Activated T-helper 2 cell treated with anti-CD3 and anti-CD28 coated beads, Interferon-gamma antibody, Interleukin-2, Interleukin-4, amounts not matched to agents 10 μg/mL and 5 μg/mL and 100 μg/mL, durations not matched to agents 14 hours and 24 hours and 36 hours (primary cell): ENCODE results near the gene LRRC52. TPM values are rescaled to one million over a fixed set of nuclear protein-coding genes. Genes with fewer than 3 reads are reported as not detected.

Experiments used
- DNase-seq: peaks from one replicate; pipeline ENCODE4 v3.0.0; 2021; ENCODE audit warnings: low spot score
- H3K27ac Mint-ChIP-seq: one replicate; pipeline ENCODE4 v1.8.0; 2021; ENCODE audit warnings: mixed read lengths
- H3K27me3 Mint-ChIP-seq: one replicate; pipeline ENCODE4 v1.8.0; 2021; ENCODE audit warnings: low read depth, mixed read lengths
- H3K36me3 Mint-ChIP-seq: one replicate; pipeline ENCODE4 v1.8.0; 2021; ENCODE audit warnings: low read depth, mixed read lengths
- H3K4me1 Mint-ChIP-seq: one replicate; pipeline ENCODE4 v1.8.0; 2021; ENCODE audit warnings: low read depth, mixed read lengths
- H3K4me3 Mint-ChIP-seq: one replicate; pipeline ENCODE4 v1.8.0; 2021; ENCODE audit warnings: low read depth, mild to moderate bottlenecking, moderate library complexity, mixed read lengths
- H3K9me3 Mint-ChIP-seq: one replicate; pipeline ENCODE4 v1.8.0; 2021; ENCODE audit warnings: mixed read lengths
- intact Hi-C: fragments of 100-400 bp; cut with micrococcal nuclease; formaldehyde crosslinking; loops from one replicate; pipeline ENCODE4 v1.15.1; 2023
- total RNA-seq: library from RNA; stranded (reverse); gene quantifications from 2 replicates; pipeline ENCODE4 v1.2.3, GENCODE V29; 2022

Gene LRRC52
- total RNA-seq, 1 donor from 2014 or later = not detected

GRCh38 chr1:165524639-165525285 is 19.0 kb upstream of the LRRC52 start:
- H3K4me3 Mint-ChIP-seq = no peak overlapping the region
- no peaks in the 10 kb centered on the region for H3K36me3 Mint-ChIP-seq
- no peaks in the 10 kb centered on the region for H3K9me3 Mint-ChIP-seq
- intact Hi-C loops = no loop called here
- H3K27me3 Mint-ChIP-seq = peaks cover 29% of the 10 kb centered on the region
- no peak overlapping the region for H3K27ac Mint-ChIP-seq
- H3K4me1 Mint-ChIP-seq = no peaks in the 10 kb centered on the region
- DNase-seq = no peak

GRCh38 chr1:165525708-165526107 is 18.1 kb upstream of the LRRC52 start:
- Mint-ChIP-seq H3K4me1 (no peaks in the 10 kb centered on the region), H3K9me3 (no peaks in the 10 kb centered on the region), H3K27me3 (peaks cover 26% of the 10 kb centered on the region), H3K27ac (no peak overlapping the region), H3K36me3 (no peaks in the 10 kb centered on the region), H3K4me3 (no peak overlapping the region)
- intact Hi-C loops = no loop called here
- DNase-seq = no peak

- intact Hi-C loops = no loop called here
- H3K36me3 Mint-ChIP-seq = no peaks in the 10 kb centered on the region
- DNase-seq = no peak
- peaks cover 27% of the 10 kb centered on the region for H3K27me3 Mint-ChIP-seq
- no peaks in the 10 kb centered on the region for H3K9me3 Mint-ChIP-seq
- H3K4me1 Mint-ChIP-seq = no peaks in the 10 kb centered on the region
- H3K4me3 Mint-ChIP-seq = no peak overlapping the region
- H3K27ac Mint-ChIP-seq = no peak overlapping the region
These were observed 16.4 kb upstream of the LRRC52 start for GRCh38 chr1:165527251-165528007.

DNA sequence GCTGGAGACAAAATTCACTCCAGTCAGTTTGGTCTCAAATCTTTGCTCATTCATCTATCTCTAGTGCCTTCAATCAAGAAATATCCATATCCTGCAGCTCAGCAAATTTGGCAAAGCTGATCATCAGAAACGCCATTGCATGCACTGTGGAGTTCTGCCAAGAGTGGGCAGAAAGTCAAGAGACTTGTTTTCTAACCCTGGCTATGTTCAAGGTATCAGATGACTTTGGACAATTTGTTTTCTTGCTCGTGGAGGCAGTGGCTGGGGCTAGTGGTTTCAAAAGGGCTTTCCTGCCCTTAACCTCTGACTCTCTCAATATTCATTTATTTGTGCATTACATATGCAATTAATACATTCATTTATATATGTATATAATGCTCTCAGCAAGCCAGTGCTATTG is 12.8 kb upstream of the LRRC52 start:
- H3K27ac Mint-ChIP-seq = no peak overlapping the region
- no peaks in the 10 kb centered on the region for H3K9me3 Mint-ChIP-seq
- H3K36me3 Mint-ChIP-seq = no peaks in the 10 kb centered on the region
- intact Hi-C loops = no loop called here
- DNase-seq = no peak
- peaks cover 27% of the 10 kb centered on the region for H3K27me3 Mint-ChIP-seq
- no peaks in the 10 kb centered on the region for H3K4me1 Mint-ChIP-seq
- H3K4me3 Mint-ChIP-seq = no peak overlapping the region

- no peaks in the 10 kb centered on the region for H3K4me1 Mint-ChIP-seq
- H3K27me3 Mint-ChIP-seq = peaks cover 28% of the 10 kb centered on the region
- DNase-seq = no peak
- no peaks in the 10 kb centered on the region for H3K36me3 Mint-ChIP-seq
- no peak overlapping the region for H3K27ac Mint-ChIP-seq
- H3K4me3 Mint-ChIP-seq = no peak overlapping the region
- intact Hi-C loops = no loop called here
- H3K9me3 Mint-ChIP-seq = no peaks in the 10 kb centered on the region
These were observed 11.7 kb upstream of the LRRC52 start for GRCh38 chr1:165532053-165532452.

DNA sequence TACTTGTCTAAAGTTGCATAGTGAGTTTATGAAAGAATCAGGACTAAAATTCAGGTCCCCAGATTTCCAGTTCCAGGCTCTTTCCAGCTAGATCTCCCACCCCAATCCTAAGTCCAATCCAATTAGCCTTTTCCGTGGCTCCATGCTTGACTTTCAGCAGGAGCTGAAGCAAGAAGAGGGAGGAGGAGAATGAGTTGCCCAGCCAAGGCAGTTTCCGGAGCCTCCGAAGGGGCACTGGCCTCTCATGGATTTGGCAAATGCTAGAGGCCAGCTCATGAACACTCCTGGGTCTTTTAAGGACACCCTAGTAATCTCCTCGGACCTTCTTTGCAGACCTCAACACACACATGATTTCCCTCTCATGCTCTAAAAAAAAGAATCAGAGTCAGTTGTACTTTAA is 10.5 kb upstream of the LRRC52 start:
- no peak overlapping the region for H3K4me3 Mint-ChIP-seq
- no peaks in the 10 kb centered on the region for H3K4me1 Mint-ChIP-seq
- H3K36me3 Mint-ChIP-seq = no peaks in the 10 kb centered on the region
- no peak overlapping the region for H3K27ac Mint-ChIP-seq
- intact Hi-C loops = no loop called here
- no peak for DNase-seq
- H3K9me3 Mint-ChIP-seq = no peaks in the 10 kb centered on the region
- H3K27me3 Mint-ChIP-seq = peaks cover 27% of the 10 kb centered on the region

- no peaks in the 10 kb centered on the region for H3K36me3 Mint-ChIP-seq
- H3K27ac Mint-ChIP-seq = no peak overlapping the region
- no peaks in the 10 kb centered on the region for H3K4me1 Mint-ChIP-seq
- DNase-seq = no peak
- no peaks in the 10 kb centered on the region for H3K9me3 Mint-ChIP-seq
- no peak overlapping the region for H3K4me3 Mint-ChIP-seq
- H3K27me3 Mint-ChIP-seq = peaks cover 38% of the 10 kb centered on the region
- intact Hi-C loops = no loop called here
These were observed 7.8 kb upstream of the LRRC52 start for GRCh38 chr1:165536016-165536415.

DNA sequence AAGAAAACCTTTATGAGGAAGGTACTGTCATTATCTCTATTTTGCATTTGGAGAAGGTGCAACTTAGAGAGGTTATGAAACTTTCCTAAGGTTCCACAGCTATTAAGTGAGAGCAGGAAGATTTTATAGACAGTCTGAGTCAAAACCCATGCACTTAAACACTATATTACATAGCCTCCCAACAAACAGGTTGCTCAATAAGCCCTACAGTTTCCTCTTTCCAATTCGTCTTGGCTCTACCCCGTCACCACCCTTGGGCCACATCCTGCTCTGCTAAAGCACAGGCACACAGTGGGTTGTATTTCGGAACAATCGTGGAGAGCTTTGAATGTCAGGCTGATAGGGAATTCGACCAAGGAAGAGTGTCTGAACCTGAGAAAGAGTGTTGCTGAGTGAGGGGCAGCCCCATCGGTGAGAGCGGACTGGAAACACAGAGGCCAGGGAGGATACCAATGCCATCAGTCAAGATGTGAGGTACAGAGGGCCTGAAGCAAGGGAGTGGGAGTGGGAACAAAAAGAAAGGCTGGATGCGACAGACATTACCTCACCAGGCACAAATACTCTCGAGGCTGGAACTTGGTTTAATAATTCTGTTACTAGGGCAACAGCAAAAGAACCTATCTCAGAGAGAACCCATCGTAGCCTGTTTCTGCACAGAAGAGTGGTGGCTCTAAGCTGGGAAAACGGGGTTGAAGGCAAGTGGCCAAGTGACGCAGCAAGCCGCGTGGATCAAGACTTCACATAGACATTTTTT is 6.3 kb upstream of the LRRC52 start:
- Mint-ChIP-seq H3K27ac (no peak overlapping the region), H3K36me3 (no peaks in the 10 kb centered on the region), H3K27me3 (peaks cover 32% of the 10 kb centered on the region), H3K9me3 (no peaks in the 10 kb centered on the region), H3K4me1 (no peaks in the 10 kb centered on the region), H3K4me3 (no peak overlapping the region)
- no peak for DNase-seq
- intact Hi-C loops = no loop called here

DNA sequence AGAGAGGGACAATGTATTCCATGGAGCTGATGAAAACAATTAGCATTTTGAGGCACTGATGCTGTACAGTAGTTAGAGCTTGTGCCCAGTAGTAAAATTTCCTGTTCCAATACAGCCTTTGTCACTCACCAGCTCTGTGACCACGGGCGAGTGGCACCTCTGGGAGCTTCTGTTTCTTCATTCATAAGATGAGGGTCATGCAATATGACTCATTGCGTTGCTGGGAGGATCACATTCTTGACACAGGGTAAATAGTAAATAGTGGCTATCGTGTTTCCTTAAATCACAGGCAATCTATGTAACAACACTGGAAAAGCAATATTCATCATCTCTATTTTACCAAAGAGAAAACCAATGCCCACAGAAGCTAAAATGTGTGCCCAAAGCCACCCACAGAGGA is 4.5 kb upstream of the LRRC52 start:
- no peak overlapping the region for H3K4me3 Mint-ChIP-seq
- DNase-seq = no peak
- intact Hi-C loops = no loop called here
- H3K36me3 Mint-ChIP-seq = no peaks in the 10 kb centered on the region
- H3K27ac Mint-ChIP-seq = no peak overlapping the region
- no peaks in the 10 kb centered on the region for H3K4me1 Mint-ChIP-seq
- H3K27me3 Mint-ChIP-seq = peaks cover 33% of the 10 kb centered on the region
- no peaks in the 10 kb centered on the region for H3K9me3 Mint-ChIP-seq

DNA sequence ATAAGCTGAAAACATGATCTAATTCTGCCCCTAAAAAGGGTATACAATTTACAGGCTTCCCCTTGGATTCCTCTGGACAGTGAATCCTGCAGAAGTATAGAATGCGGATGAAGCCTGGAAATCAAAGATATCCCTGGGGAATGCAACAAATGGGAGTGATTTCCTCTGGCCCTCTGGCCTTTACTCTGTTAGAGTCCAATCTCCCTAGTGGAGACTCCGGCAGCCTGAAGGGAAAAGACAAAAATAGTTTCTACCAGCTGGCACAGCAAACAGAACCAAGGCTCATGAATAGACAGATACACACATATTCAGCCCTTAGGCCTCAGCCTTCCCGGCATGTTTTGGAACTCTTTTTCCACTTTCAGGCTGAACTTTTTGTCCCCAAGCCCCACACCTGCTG is 3.9 kb upstream of the LRRC52 start:
- Mint-ChIP-seq H3K9me3 (no peaks in the 10 kb centered on the region), H3K4me3 (no peak overlapping the region), H3K27ac (no peak overlapping the region), H3K27me3 (peaks cover 34% of the 10 kb centered on the region), H3K36me3 (no peaks in the 10 kb centered on the region), H3K4me1 (no peaks in the 10 kb centered on the region)
- intact Hi-C loops = no loop called here
- DNase-seq = no peak

- Mint-ChIP-seq H3K36me3 (no peaks in the 10 kb centered on the region), H3K4me1 (no peaks in the 10 kb centered on the region), H3K9me3 (no peaks in the 10 kb centered on the region), H3K27ac (no peak overlapping the region), H3K4me3 (no peak overlapping the region), H3K27me3 (peaks cover 30% of the 10 kb centered on the region)
- intact Hi-C loops = no loop called here
- no peak for DNase-seq
These were observed 1.7 kb upstream of the LRRC52 start for GRCh38 chr1:165542015-165542631.

DNA sequence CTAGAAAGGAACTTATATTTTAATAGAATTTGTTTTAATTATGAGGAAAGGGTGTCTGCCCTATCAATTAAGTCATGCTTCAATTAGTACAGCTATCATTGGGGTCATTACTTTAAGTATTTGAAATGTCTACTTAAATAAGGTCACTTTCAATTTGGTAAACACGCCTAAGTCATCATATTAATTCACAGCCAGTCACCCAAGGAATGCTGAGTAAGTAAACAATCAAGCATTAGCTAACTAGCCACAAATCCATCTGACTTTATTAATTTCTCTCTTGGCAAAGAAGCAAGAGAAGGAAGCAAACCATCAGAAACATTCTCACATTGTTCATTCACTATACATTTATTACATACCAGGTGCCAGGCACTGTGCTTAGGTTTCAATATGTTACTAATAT is 1.2 kb upstream of the LRRC52 start:
- Mint-ChIP-seq H3K27ac (no peak overlapping the region), H3K36me3 (no peaks in the 10 kb centered on the region), H3K9me3 (no peaks in the 10 kb centered on the region), H3K4me3 (no peak overlapping the region), H3K27me3 (peaks cover 30% of the 10 kb centered on the region), H3K4me1 (no peaks in the 10 kb centered on the region)
- DNase-seq = no peak
- intact Hi-C loops = no loop called here

DNA sequence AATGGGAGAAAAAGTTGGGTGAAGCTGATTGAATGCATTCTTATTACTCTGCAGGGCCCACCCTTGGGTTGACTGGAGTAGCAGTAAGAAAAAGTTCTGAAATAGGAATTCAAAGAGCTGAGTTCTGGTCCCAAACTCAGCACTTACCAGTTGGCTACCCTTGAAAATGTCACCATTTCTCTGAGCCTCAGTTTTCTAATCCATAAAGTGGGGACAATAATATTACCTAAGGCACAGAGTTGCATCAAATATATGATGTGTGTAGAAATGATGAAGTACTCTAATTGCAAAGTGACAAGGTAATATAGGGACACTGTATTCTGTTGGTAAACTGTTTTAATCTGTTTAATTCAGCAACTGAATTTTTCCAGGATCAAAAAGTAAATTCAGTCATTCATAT is 1.2 kb downstream of the LRRC52 start:
- intact Hi-C loops = no loop called here
- Mint-ChIP-seq H3K4me1 (no peaks in the 10 kb centered on the region), H3K36me3 (no peaks in the 10 kb centered on the region), H3K9me3 (no peaks in the 10 kb centered on the region), H3K27ac (no peak overlapping the region), H3K27me3 (peaks cover 34% of the 10 kb centered on the region), H3K4me3 (no peak overlapping the region)
- DNase-seq = no peak
